Mammary epithelial cell (primary cell): ENCODE data around the gene CAB39L.

Experiments used
- EZH2 ChIP-seq: IDR thresholded peaks from 2 replicates; pipeline ENCODE4 v1.6.1; 2012; ENCODE audit warnings: low read length, inconsistent platforms, borderline replicate concordance
- TF ChIP-seq, protein P1 (sequence below), 2 donors: IDR thresholded peaks in 1 of 2; conservative IDR thresholded peaks in 1 of 2; 2 replicates each; pipeline ENCODE4 v1.5.1; 2011 to 2012; ENCODE audit warnings: inconsistent platforms in 2 of 2, low read length in 2 of 2, mild to moderate bottlenecking in 2 of 2, control low read depth in 1 of 2, low read depth in 1 of 2; ENCODE audit not compliant: insufficient read depth in 1 of 2; ENCODE audit errors: extremely low read depth in 1 of 2

GRCh38 chr13:49319951-49320350 lies 123.9 kb downstream of the CAB39L start:
- no peak for TF ChIP-seq EZH2
- TF ChIP-seq, protein P1, sequence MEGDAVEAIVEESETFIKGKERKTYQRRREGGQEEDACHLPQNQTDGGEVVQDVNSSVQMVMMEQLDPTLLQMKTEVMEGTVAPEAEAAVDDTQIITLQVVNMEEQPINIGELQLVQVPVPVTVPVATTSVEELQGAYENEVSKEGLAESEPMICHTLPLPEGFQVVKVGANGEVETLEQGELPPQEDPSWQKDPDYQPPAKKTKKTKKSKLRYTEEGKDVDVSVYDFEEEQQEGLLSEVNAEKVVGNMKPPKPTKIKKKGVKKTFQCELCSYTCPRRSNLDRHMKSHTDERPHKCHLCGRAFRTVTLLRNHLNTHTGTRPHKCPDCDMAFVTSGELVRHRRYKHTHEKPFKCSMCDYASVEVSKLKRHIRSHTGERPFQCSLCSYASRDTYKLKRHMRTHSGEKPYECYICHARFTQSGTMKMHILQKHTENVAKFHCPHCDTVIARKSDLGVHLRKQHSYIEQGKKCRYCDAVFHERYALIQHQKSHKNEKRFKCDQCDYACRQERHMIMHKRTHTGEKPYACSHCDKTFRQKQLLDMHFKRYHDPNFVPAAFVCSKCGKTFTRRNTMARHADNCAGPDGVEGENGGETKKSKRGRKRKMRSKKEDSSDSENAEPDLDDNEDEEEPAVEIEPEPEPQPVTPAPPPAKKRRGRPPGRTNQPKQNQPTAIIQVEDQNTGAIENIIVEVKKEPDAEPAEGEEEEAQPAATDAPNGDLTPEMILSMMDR (conservative IDR thresholded peaks at IDR 0.05 in 1 of 2, IDR thresholded peaks at IDR 0.05 in 1 of 2; ENCODE audit: extremely low read depth in 1 of 2, insufficient read depth in 1 of 2, low read depth in 1 of 2, low read length in 2 of 2) = no peak
